Measurements from ENCODE around the gene OR10AD1.

Gene OR10AD1

GRCh38 chr12:48177982-48178381, 25.1 kb downstream of the OR10AD1 start:
- no peak for TF ChIP-seq CTCF (IDR thresholded peaks at IDR 0.05; ENCODE audit: low read length, missing control alignments)

GRCh38 chr12:48176417-48176751, 26.7 kb downstream of the OR10AD1 start:
- no peak for DNase-seq (ENCODE audit: low read depth)
- no peak for TF ChIP-seq CTCF (IDR thresholded peaks at IDR 0.05; ENCODE audit: low read length, missing control alignments)
- H3K4me3 ChIP-seq (replicated peaks; ENCODE audit: low read depth, low read length): no peak overlapping the region

More at GRCh38 chr12:48177982-48178381, 25.1 kb downstream of the OR10AD1 start:
- H3K4me3 ChIP-seq (replicated peaks; ENCODE audit: low read depth, low read length): no peak overlapping the region
- no peak for DNase-seq (ENCODE audit: low read depth)

- DNase-seq (ENCODE audit: low read depth): no peak
- TF ChIP-seq CTCF (IDR thresholded peaks at IDR 0.05; ENCODE audit: low read length, missing control alignments): no peak
- no peak overlapping the region for H3K4me3 ChIP-seq (replicated peaks; ENCODE audit: low read depth, low read length)
These were observed 27.3 kb downstream of the OR10AD1 start for GRCh38 chr12:48175613-48176416.

GRCh38 chr12:48169011-48169410, 34.1 kb downstream of the OR10AD1 start:
- DNase-seq (ENCODE audit: low read depth): no peak
- H3K4me3 ChIP-seq (replicated peaks; ENCODE audit: low read depth, low read length): no peak overlapping the region
- no peak for TF ChIP-seq CTCF (IDR thresholded peaks at IDR 0.05; ENCODE audit: low read length, missing control alignments)

GRCh38 chr12:48165089-48165981, 37.8 kb downstream of the OR10AD1 start:
- peak; percentile 99 for TF ChIP-seq CTCF (IDR thresholded peaks at IDR 0.05; ENCODE audit: low read length, missing control alignments)
- peak; percentile 82 for DNase-seq (ENCODE audit: low read depth)
- no peak overlapping the region for H3K4me3 ChIP-seq (replicated peaks; ENCODE audit: low read depth, low read length)

- no peak for TF ChIP-seq CTCF (IDR thresholded peaks at IDR 0.05; ENCODE audit: low read length, missing control alignments)
- no peak for DNase-seq (ENCODE audit: low read depth)
- no peak overlapping the region for H3K4me3 ChIP-seq (replicated peaks; ENCODE audit: low read depth, low read length)
These were observed 38.6 kb downstream of the OR10AD1 start for GRCh38 chr12:48164451-48164850.
